CD4-positive, alpha-beta T cell treated with Interferon gamma for 1 hour (primary cell): ENCODE results near the gene SLC39A13.

ENCODE experiments used
- DNase-seq: peaks from one replicate; pipeline ENCODE4 v3.0.0-alpha.2; 2020

Gene SLC39A13

DNA sequence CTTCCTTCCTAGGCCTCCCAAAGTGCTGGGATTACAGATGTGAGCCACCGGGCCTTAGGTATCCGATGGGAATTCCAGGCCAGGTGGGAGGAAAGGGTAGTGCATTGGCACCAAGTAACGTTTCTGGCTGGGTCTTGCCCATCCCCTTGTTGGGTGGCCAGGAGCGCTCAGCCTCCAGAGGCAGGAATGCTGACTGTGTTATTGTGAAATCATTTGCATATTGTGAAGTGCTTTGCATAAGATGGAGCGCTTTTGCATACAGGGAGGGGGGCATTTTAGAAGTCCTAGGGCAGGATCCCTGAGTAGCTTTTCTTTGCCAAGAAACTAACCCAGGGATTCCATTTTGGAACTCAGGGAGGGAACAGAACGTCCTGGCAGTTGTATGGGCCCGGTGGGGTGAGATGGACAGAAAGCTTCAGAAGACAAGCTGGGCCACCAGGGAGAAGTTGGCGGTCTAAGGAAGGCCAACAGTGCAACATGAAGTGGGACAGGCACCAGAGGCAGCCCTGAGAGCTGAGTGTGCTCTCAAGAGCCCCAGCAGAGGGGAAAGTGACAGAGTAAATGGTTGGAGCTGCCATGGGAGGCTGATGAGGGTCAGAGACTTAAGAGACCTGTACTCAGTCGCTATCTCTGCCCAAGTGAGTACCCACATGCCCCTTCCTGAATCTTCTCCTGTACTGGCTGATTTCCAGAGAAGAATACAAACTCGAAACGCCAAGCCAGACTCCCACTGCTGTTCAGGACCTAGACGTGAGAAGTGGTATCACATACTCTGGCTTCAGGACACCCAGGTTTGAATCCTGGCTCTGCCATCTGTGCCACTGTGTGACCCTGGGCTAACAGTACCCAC, 1.3 kb upstream of the SLC39A13 start:
- peak; percentile 35 for DNase-seq

DNA sequence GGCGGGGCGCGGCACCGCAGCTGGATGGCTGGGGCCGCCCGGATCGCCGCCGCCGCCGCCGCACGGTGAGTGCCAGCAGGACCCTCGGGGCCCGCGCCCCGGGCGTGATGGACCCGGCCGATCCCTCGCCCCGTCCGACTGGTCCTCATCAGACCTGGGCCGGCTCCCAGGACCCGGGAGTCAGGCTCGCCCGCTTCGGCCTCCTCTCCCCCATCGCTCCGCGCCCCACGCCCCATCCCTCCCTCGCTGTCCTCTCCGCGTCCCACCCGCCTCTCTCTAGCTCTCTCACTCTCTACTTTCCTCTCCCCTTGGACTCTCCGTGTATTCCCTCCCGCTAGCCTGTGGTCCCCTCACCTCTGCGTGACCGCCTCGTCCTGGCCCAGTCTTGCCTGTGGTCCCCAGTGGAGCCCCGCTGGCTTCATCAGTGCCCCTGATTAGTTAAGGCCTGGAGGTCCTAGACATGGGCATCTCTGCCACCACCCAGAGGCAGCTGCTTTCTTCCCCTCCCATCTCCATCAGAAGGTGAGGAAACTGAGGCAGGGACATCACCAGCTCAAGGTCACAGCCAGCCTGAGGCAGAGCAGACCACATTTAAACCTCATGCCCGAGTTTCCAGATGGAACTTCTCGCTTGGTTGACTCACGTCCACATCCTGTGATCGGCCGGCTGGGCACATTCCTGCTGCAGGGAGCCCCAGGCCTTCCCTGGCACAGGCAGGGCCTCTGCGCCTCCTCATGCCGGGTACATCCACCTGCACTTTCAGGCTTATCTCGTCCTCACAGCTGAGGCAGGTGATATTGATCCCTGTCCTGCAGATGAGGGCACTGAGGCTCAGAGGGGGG, 429 bp downstream of the SLC39A13 start:
- no peak for DNase-seq

DNA sequence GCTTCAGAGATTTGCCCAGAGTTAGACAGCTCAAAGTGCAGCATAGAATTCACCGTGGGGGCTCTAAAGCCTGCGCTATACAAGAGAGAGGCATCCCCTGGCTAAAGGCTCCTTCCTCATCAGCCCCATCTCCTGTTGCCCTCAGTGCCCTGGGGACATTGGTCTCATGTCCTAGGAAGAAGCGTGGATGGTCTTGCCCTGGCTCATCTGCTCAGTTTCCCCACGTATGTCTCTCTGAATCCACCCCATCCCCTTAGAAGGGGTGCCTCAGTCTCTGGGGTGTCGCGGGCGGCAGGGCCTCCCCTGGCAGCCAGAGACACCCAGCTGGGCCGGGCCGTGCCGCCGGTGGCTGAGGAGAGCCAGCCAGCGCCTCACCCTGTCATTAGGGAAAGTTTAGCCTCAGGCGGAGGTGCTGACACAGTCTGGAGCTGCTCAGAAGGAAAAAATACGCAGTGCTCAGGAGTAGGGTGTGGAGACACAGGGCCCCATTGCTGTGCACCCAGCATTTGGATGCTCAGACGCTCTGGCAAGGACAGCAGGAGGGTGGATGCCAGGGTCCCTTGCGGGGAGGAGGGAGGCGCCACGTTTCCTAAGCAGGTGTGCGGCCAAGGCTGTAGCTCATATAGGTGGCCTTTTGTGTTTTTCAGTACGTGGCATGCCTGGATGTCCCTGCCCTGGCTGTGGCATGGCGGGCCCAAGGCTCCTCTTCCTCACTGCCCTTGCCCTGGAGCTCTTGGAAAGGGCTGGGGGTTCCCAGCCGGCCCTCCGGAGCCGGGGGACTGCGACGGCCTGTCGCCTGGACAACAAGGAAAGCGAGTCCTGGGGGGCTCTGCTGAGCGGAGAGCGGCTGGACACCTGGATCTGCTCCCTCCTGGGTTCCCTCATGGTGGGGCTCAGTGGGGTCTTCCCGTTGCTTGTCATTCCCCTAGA, 1.3 kb downstream of the SLC39A13 start:
- no peak for DNase-seq

DNA sequence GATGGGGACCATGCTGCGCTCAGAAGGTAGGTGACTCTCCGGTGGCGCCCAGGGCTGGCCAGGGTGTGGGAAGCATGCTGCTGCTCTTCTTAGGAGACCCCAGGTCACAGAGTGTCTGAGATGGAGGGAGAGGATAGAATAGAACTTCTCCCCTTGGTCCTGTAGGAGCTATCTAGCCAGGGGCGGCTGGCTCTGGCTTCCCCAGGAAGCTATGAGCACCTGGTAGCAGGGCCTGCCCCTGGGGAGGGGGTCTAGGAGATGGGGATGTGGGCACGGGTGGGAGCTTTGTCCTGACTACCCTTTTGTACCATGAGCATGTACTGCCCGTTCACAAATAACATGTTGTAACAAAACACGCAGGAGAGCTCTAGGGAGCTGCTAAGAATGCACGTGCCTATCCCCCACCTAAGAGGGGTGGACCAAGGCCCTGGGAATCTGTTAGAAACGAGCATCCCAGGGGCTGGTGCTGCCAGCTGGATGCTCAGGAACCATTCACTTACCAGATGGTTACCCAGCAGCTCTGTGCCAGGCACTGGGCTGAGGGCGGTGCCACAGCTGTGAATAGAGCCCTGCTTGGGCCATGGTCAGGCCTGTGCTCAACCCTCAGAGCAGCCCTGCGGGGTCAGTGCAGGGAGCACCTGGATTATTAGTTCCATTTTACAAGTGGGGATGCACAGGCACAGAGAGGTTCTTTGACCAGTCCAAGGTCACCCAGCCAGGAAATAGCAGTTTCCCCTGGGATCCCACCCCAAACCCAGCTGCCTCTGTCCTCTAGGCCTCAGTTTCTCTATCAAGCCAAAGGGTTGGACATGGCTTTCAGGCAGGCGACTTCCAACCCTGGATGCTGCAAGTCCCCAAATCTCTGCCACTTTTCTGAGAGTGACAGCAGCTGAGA, 2.2 kb downstream of the SLC39A13 start:
- DNase-seq: no peak

DNA sequence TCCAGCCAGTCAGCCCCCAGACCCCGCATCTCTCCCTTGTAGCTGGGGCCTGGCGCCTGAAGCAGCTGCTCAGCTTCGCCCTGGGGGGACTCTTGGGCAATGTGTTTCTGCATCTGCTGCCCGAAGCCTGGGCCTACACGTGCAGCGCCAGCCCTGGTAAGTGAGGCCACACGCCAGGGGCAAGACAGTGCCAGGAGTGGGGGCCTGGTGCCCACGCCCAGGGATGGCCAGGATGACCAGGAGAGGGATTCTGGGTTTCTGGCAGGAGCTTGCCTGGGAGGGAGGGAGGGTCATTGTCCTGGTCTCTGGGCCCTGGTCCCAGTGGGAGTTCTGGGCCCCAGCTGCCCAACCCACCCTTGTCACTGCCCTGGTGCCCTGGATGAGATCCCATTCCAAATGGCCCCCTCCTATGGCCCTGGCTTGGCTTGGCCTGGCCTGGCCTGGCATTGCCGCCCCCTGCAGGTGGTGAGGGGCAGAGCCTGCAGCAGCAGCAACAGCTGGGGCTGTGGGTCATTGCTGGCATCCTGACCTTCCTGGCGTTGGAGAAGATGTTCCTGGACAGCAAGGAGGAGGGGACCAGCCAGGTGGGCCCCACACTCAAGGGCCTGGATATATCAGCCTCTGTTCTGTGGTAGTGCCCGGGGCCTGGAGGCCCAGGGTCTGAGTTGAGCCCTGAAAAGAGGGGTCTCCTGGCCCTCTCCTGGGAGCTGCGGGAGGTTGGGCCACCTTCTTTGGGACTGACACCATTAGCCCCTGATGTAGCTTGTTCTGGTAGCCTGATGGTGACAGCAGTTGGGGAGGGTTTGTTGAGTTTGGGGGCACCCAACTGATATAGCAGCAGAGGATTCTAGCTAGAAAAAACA, 3.7 kb downstream of the SLC39A13 start:
- DNase-seq: peak; percentile 57

DNA sequence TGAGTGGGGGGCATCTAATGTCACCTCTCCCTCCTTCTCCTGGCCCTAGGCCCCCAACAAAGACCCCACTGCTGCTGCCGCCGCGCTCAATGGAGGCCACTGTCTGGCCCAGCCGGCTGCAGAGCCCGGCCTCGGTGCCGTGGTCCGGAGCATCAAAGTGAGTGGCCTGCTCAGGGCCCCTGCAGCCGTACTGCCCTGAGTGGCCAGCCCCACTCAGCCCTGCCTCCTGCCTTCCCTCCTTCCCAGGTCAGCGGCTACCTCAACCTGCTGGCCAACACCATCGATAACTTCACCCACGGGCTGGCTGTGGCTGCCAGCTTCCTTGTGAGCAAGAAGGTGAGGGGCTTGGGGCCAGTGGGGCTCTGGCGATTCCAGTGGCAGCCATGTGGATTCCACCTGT, 5.0 kb downstream of the SLC39A13 start:
- DNase-seq: no peak

DNA sequence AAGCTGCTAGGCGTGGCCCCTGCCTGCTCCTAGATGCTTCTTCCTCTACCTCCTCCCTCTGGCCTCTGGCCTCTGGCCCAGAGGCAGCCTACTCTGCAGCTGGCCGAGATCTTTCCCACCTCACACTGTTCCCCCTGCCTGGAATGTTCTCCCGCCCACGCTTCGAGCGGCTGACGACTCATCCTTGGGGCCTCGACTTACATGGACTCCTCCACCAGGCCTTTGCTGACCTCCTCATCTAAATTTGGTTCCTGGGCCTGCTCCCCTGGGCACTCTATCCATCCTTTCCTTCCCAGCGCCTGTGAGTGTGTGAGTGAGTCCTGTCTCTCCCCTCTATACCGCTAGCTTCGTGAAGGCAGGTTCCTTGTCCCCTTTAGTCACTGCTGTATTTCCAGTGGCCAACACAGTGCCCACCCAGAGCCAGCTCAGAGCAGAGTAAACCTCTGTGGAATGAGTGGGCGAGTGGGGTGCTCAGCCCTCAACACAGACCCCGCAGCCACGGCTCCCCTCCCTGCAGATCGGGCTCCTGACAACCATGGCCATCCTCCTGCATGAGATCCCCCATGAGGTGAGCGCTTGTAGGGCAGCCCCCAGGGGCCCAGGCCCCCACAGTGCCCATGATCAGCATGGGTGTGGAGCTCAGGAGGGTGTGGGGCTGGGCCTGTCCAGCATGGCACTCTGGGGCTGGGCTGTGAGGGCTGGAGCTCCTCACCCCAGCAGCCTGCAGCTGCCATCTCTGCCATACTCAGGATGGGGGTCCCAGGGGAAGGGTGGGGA, 5.7 kb downstream of the SLC39A13 start:
- no peak for DNase-seq

DNA sequence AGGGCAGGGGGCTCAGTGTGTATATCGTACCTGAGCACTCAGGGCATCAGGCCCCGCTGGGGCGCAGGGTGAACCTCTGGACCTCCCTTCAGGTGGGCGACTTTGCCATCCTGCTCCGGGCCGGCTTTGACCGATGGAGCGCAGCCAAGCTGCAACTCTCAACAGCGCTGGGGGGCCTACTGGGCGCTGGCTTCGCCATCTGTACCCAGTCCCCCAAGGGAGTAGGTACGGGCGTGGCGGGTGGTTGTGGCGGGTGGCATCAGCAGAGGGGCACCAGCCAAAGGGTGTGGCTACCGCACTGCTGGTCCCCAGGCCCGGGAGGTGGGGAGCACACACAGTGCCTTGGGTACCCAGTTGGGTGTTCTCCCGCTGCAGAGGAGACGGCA, 6.3 kb downstream of the SLC39A13 start:
- no peak for DNase-seq

DNA sequence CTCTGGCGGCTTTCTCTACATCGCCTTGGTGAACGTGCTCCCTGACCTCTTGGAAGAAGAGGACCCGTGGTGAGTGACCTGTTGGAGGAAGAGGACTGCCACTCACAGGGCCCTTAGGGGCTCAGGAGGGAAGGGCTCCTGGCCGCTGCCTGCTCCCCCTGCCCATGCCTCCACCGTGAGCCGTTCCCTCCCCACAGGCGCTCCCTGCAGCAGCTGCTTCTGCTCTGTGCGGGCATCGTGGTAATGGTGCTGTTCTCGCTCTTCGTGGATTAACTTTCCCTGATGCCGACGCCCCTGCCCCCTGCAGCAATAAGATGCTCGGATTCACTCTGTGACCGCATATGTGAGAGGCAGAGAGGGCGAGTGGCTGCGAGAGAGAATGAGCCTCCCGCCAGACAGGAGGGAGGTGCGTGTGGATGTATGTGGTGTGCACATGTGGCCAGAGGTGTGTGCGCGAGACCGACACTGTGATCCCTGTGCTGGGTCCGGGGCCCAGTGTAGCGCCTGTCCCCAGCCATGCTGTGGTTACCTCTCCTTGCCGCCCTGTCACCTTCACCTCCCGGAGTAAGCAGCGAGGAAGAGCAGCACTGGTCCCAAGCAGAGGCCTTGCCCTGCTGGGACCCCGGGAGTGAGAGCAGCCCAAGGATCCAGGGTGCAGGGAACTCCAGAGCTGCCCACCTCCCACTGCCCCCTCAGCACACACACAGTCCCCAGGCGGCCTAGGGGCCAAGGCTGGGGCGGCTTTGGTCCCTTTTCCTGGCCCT, 6.9 kb downstream of the SLC39A13 start:
- DNase-seq: no peak

DNA sequence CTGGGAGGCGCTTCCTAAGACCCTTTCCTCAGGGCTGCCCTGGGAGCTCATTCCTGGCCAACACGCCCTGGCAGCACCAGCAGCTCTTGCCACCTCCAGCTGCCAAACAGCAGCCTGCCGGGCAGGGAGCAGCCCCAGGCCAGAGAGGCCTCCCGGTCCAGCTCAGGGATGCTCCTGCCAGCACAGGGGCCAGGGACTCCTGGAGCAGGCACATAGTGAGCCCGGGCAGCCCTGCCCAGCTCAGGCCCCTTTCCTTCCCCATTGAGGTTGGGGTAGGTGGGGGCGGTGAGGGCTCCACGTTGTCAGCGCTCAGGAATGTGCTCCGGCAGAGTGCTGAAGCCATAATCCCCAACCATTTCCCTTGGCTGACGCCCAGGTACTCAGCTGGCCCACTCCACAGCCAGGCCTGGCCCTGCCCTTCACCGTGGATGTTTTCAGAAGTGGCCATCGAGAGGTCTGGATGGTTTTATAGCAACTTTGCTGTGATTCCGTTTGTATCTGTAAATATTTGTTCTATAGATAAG, 7.6 kb downstream of the SLC39A13 start:
- DNase-seq: no peak

DNA sequence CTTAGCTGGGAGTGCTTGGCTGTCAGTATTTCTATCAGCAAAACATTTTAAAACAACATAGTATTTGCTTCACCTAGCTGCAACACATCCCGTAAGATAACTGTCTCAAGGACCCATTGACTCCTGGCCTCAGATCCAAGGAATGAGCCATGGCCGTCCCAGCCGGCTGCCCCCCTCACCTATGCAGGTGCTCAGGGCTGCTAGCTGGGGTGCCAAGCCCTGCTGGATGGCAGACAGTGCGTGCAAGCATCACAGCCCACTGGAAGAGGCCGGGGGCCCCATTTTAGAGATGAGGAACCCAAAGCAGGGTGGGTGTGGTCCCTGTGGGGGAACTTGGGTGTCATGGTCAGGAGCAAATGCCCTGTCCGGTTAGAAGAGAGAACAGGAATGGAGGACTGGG, 9.3 kb downstream of the SLC39A13 start:
- no peak for DNase-seq

DNA sequence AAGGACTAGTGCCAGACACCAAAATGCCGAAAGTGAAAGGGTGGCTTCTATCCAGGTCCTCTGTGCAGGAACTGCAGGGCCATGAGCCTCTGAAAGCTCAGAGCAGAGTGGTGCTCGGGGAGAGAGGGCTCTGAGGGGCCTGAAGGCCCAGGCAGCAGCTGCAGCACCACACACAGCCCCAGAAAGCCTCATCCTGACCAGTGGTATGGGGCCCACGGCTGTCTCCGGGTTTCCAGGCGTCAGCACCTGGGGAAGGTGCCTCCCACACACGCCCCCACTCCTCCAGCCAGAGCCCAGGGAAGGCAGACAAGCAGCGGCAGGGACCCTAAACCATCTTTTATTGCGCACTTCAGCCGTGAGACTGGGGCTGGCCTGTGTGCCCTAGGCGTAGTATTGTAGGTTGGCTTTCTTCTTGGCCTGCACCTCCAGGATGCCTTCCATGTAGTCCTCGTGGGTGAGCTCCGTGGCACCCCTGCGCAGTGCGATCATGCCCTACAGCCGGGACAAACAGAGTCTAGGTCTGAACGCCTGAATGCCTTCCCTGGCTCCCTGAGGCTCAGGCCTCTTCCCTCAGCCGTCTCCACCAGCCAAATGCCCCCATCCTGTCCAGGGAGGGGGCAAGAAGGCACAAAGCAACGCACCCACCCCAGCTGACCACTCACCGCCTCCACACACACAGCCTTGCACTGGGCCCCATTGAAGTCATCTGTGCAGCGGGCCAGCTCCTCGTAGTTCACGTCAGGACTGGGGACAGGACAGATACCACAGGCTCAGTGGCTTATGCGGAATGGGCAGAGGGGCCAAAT, 10.3 kb downstream of the SLC39A13 start:
- no peak for DNase-seq

DNA sequence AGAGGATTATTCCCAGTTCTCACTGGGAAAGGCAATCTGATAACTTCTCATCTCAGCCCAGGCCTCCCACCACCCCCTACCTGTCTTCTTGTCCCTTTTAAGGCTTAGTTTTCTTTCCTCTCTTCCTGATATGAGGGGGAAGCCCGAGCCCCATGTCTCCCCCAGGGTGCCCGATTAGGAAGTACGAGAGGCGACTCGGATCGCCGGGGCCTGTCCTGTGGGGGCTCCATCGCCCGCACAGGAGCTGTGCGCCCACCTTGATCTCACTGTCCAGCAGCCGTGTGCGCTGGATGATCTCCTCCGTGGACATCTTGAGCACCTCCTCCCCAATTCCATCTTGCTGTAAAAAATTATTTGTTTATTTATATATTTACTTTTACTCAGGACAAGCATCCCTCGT, 17.2 kb downstream of the SLC39A13 start:
- DNase-seq: no peak

DNA sequence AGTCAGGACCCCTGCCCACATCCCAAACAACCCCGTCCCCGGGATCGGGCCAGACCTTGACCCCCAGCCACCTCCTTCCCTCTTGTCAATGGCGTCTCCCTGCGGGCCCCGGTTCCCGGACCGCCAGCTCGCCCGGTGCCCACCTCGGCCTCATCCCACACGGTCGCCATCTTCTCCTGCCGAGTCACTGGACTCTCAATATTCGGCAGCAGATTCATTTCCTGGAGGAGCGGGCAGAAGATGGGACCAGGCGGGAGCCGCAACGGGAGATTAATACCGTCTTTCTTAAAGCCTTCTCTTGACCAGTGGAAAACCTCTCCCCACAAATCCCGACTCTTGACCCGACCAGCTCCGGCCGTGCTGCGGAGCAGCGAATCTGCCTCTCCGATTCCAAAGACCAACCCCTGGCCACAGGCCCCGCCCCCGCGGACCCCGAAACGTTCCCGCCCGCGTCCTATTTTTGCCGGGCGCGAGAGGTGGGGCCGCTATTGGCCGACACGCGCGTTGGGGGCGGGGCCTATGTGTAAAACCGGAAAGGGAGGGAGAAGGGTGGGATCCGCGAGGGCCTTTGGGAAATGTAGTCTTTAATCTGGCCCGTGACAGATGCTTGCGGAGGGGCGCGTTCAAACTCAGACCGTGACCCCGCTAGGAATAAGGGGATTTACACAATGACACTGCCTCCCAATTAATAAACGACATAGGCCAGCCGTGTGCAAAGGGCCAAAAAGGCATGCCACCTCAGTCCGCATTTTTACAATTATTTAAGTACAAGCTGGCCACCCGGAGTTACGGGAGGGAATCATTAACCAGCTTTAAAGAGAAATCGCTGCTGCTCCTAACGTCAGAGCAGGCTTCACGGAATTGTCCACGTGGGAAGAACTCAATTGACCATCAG, 17.9 kb downstream of the SLC39A13 start, which contains the start of gene PSMC3:
Gene PSMC3 (minus strand): TSS at position 378 of the 895 bp plus-strand sequence. CDS start 160 bp downstream, at position 218.
- DNase-seq: peak; percentile 96

DNA sequence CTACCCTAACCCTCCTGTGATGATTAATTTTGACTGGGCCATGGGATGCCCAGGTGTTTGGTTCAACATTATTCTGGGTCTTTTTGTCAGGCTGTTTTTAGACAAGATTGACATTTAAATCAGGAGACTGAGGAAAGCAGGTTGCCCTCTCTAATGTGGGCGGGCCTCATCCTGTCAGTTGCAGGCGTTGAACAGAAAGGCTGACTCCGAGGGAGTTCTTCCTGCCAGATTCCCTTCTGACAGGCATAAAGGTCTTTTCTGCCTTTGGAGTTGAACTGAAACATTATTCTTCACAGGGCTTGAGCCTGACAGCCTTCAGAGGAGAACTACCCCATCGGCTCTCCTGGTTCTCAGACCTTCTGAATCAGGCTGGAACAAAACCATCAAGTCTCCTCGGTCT, 22.1 kb downstream of the SLC39A13 start:
- DNase-seq: no peak

DNA sequence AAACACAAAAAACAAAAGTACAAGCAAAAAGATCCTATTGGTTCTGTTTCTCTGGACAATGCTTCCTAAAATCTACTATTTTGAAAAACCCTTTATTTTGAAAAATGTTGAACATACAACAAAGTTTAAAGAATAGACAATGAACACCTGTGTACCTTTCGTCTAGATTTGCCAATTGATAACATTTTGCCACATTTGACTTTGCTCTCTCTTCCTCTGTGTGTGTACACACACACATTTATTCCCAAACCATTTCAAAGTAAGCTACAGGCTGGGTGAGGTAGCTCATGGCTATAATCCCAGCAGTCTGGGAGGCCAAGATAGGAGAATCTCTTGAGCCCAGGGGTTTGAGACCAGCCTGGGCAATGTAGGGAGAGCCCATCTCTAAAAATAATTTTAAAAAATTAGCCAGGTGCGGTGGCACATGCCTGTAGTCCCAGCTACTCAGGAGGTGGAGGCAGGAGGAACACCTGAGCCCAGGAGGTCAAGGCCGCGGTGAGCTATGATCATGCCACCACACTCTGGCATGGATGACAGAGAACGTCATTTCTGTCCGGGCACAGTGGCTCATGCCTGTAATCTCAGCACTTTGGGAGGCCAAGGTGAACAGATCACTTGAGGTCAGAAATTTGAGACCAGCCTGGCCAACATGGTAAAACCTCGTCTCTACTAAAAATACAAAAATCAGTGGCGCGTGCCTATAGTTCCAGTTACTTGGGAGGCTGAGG, 23.1 kb downstream of the SLC39A13 start:
- no peak for DNase-seq
